Thyroid gland (tissue), 4 donors: ENCODE measurements around the gene KCNMB2. TPM values are rescaled to one million over a fixed set of nuclear protein-coding genes. Genes with fewer than 3 reads are reported as not detected.

Experiments used
- DNase-seq, 2 donors: peaks; one replicate each; pipeline ENCODE4 v3.0.0-alpha.2; 2019
- H3K27ac ChIP-seq, 3 donors: fragments of 200-600 bp; sonication (generic); 1 replicate in 2 of 3; 2 replicates in 1 of 3; pipeline ENCODE4 v1.5.1; 2016 to 2019; ENCODE audit warnings: mild to moderate bottlenecking in 1 of 3, moderate library complexity in 1 of 3
- H3K27me3 ChIP-seq: fragments of 200-600 bp; sonication (generic); one replicate; pipeline ENCODE4 v1.5.1; 2019
- H3K36me3 ChIP-seq, 2 donors: fragments of 200-600 bp; sonication (generic); one replicate each; pipeline ENCODE4 v1.5.1; 2016 to 2019
- H3K4me1 ChIP-seq, 2 donors: fragments of 200-600 bp; sonication (generic); one replicate each; pipeline ENCODE4 v1.5.1; 2017 to 2019
- H3K4me3 ChIP-seq, 3 donors: fragments of 200-600 bp; sonication (generic); replicated peaks in 1 of 3; 1 replicate in 2 of 3; 2 replicates in 1 of 3; pipeline ENCODE4 v1.5.1; 2016; ENCODE audit warnings: mild to moderate bottlenecking in 1 of 3
- H3K9me3 ChIP-seq: fragments of 200-600 bp; sonication (generic); one replicate; pipeline ENCODE4 v1.5.1; 2017
- CTCF ChIP-seq, 6 experiments: fragments of 200-600 bp in 3 of 6; fragments of 450-650 bp in 3 of 6; sonication (generic) in 3 of 6; IDR thresholded peaks; one replicate each; pipeline ENCODE4 v1.5.1; 2016 to 2019; ENCODE audit warnings: antibody characterized with exemption in 6 of 6, mild to moderate bottlenecking in 2 of 6, inconsistent platforms in 1 of 6, moderate library complexity in 1 of 6
- POLR2A ChIP-seq, 2 donors: fragments of 450-650 bp; IDR thresholded peaks; one replicate each; pipeline ENCODE4 v1.6.1; 2017; ENCODE audit warnings: antibody characterized with exemption in 2 of 2, mild to moderate bottlenecking in 2 of 2, moderate library complexity in 1 of 2
- WGBS, 2 donors: methylation state at CpG; one replicate each; pipeline ENCODE4 v1.1.5; 2017; 5-methylcytosine and 5-hydroxymethylcytosine counted together
- intact Hi-C: fragments of 100-400 bp; cut with DNase I; formaldehyde crosslinking; loops from one replicate; pipeline ENCODE4 v1.15.1; 2023
- total RNA-seq, 4 donors: library from RNA; depleted of rRNA; stranded (reverse); fragments of >200 nt; gene quantifications; one replicate each; pipeline ENCODE4 v1.2.3, GENCODE V29; 2016

KCNMB2 gene
- total RNA-seq, 4 donors from 2014 or later, result 0.56 to 0.92 (median 0.81) TPM; not detected in 1

- H3K27ac ChIP-seq, result no peak overlapping the region
- no peaks in the 10 kb centered on the region for H3K9me3 ChIP-seq
- intact Hi-C loops, result no loop called here
- WGBS, 2 donors, result 69 to 76% methylated on average over 6 of the region's 6 CpGs
- H3K4me3 ChIP-seq, result no peak overlapping the region
- no peaks in the 10 kb centered on the region for H3K36me3 ChIP-seq
- no peak for TF ChIP-seq CTCF (IDR thresholded peaks at IDR 0.05)
- TF ChIP-seq POLR2A (IDR thresholded peaks at IDR 0.05), result no peak
- no peak for DNase-seq
- no peaks in the 10 kb centered on the region for H3K27me3 ChIP-seq
- H3K4me1 ChIP-seq, result no peaks in the 10 kb centered on the region
Measured at GRCh38 chr3:178494386-178494785, 41.9 kb upstream of the KCNMB2 start.

- DNase-seq, result no peak
- Histone ChIP-seq H3K4me1 (no peaks in the 10 kb centered on the region), H3K27me3 (no peaks in the 10 kb centered on the region), H3K9me3 (no peaks in the 10 kb centered on the region), H3K4me3 (no peak overlapping the region), H3K36me3 (no peaks in the 10 kb centered on the region), H3K27ac (no peak overlapping the region)
- intact Hi-C loops, result no loop called here
- TF ChIP-seq CTCF (IDR thresholded peaks at IDR 0.05), result no peak
- no peak for TF ChIP-seq POLR2A (IDR thresholded peaks at IDR 0.05)
- 92 to 100% methylated on average over 1 of the region's 1 CpG for WGBS, 2 donors
Measured at GRCh38 chr3:178496911-178497310, 39.3 kb upstream of the KCNMB2 start.

GRCh38 chr3:178498871-178499270 lies 37.4 kb upstream of the KCNMB2 start:
- Histone ChIP-seq H3K4me1 (no peaks in the 10 kb centered on the region), H3K36me3 (no peaks in the 10 kb centered on the region), H3K4me3 (no peak overlapping the region), H3K9me3 (no peaks in the 10 kb centered on the region), H3K27me3 (no peaks in the 10 kb centered on the region), H3K27ac (no peak overlapping the region)
- WGBS, 2 donors, result 17 to 54% methylated on average over 2 of the region's 2 CpGs
- TF ChIP-seq CTCF (IDR thresholded peaks at IDR 0.05) (no peak), POLR2A (IDR thresholded peaks at IDR 0.05) (no peak)
- no peak for DNase-seq
- intact Hi-C loops, result no loop called here

- 96% methylated on average over 9 of the region's 9 CpGs for WGBS, 2 donors
- Histone ChIP-seq H3K36me3 (no peaks in the 10 kb centered on the region), H3K4me1 (no peaks in the 10 kb centered on the region), H3K27ac (no peak overlapping the region), H3K9me3 (no peaks in the 10 kb centered on the region), H3K4me3 (no peak overlapping the region), H3K27me3 (no peaks in the 10 kb centered on the region)
- DNase-seq, result no peak
- TF ChIP-seq CTCF (IDR thresholded peaks at IDR 0.05) (no peak), POLR2A (IDR thresholded peaks at IDR 0.05) (no peak)
- intact Hi-C loops, result no loop called here
Measured at GRCh38 chr3:178500631-178501030, 35.6 kb upstream of the KCNMB2 start.

- intact Hi-C loops, result no loop called here
- H3K27ac ChIP-seq, result no peak overlapping the region
- H3K36me3 ChIP-seq, result no peaks in the 10 kb centered on the region
- TF ChIP-seq CTCF (IDR thresholded peaks at IDR 0.05) (no peak), POLR2A (IDR thresholded peaks at IDR 0.05) (no peak)
- H3K4me1 ChIP-seq, result no peaks in the 10 kb centered on the region
- WGBS, 2 donors, result 87 to 93% methylated on average over 2 of the region's 2 CpGs
- H3K27me3 ChIP-seq, result no peaks in the 10 kb centered on the region
- no peak overlapping the region for H3K4me3 ChIP-seq
- DNase-seq, result no peak
- no peaks in the 10 kb centered on the region for H3K9me3 ChIP-seq
Measured at GRCh38 chr3:178504128-178504527, 32.1 kb upstream of the KCNMB2 start.
